CD1c-positive myeloid dendritic cell (primary cell): ENCODE results near the gene TRAF4.
A peak's percentile ranks its signal among the peaks of the same experiment; 100 is the strongest.
"Not testable (repeated sequence)": the region's sequence is repeated elsewhere in the genome, so short reads cannot be mapped to it uniquely, and the experiment has no call there.

Experiments
- DNase-seq: peaks from one replicate; pipeline ENCODE4 v3.0.0-alpha.2; 2016; ENCODE audit errors: extremely low spot score

Gene TRAF4

GRCh38 chr17:28729950-28730330, 13.9 kb upstream of the TRAF4 start:
- DNase-seq = no peak

- no peak for DNase-seq
These were observed 10.5 kb upstream of the TRAF4 start for GRCh38 chr17:28733346-28733745.

- DNase-seq = no peak
These were observed 9.0 kb upstream of the TRAF4 start for GRCh38 chr17:28734712-28735241.

GRCh38 chr17:28735242-28735722, 8.5 kb upstream of the TRAF4 start:
- DNase-seq = no peak

GRCh38 chr17:28735913-28736769, 7.7 kb upstream of the TRAF4 start:
- not testable (repeated sequence) for DNase-seq

GRCh38 chr17:28737316-28737715, 6.5 kb upstream of the TRAF4 start:
- no peak for DNase-seq

GRCh38 chr17:28737770-28738679, 5.8 kb upstream of the TRAF4 start:
- DNase-seq = no peak

- peak; percentile 5 for DNase-seq
These were observed 5.0 kb upstream of the TRAF4 start for GRCh38 chr17:28738680-28739384.

GRCh38 chr17:28740406-28741357, 3.1 kb upstream of the TRAF4 start:
- no peak for DNase-seq

GRCh38 chr17:28741358-28742349, 2.2 kb upstream of the TRAF4 start:
- DNase-seq = peak; percentile 80

- DNase-seq = peak; percentile 57
These were observed 527 bp downstream of the TRAF4 start for GRCh38 chr17:28744104-28744971.

GRCh38 chr17:28744972-28745785, 1.4 kb downstream of the TRAF4 start:
- DNase-seq = peak; percentile 48

- DNase-seq = no peak
These were observed 2.1 kb downstream of the TRAF4 start for GRCh38 chr17:28745786-28746411.

GRCh38 chr17:28746611-28747050, 2.8 kb downstream of the TRAF4 start:
- no peak for DNase-seq

GRCh38 chr17:28747051-28747691, 3.4 kb downstream of the TRAF4 start:
- no peak for DNase-seq
